ENCODE results near the gene VTCN1. TPM values are rescaled to one million over a fixed set of nuclear protein-coding genes. Genes with fewer than 3 reads are reported as not detected.

Gene VTCN1
- total RNA-seq, 3 donors from 2014 or later = 0.16 to 97.0 (median 52.1) TPM

DNA sequence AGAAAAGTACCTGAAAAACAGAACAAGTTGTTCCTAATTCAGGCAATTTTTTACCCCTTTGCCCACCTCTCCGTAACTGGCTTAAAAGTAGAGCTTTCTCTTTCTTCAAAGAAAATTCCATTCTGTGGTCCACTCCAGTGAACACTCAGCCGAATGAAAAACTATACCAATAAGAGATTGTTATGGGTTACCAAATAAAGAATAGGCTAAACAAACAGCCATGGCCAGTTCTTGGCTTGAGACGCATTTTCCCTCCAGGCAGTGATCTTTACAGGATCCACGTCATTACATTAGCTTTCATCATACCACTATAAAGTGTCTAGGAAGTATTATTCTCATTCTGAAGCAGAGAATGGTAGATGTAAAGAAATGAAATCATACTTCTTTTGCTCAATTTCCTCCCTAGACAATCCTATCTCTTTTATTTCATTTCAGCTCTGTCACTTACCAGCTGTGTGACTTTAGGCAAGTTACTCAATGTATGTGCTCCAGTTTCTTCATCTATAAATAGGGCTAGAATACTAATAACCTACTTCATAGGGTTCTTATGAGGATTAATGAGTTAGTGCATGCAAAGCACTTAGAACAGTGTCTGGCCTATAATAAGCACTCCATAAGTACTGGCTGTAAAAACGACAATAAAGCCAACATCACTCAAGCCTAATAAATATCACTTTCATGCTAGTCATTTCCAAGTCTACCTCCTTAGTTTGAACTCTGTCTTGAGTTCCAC is 62.7 kb downstream of the VTCN1 start:
- intact Hi-C loops (cut with DNase I; ENCODE audit: low total_unique reads) = no loop called here

DNA sequence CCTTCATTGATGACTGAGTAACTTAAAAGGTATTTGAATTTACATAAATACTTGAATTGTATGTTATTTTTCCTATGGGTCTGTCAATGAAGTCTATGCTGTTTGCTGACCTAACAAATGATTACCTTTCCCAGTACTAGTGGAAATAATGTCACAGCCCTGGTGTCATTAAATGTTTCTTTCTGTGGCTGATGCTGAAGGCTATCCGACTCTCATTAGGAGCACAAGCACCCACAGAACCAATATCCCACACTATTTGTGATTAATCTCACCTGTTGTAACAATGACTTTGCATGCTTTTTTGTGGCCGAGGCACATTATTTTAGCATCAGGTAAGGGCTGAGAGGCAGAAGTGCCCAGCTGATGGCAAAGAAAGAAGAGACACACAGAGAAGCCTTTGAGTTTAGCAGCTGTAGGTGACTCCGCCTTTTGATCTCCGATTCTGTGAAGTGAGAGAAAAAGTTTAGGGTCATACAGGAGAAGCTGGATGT is 63.3 kb downstream of the VTCN1 start:
- H3K9me3 ChIP-seq = no peaks in the 10 kb centered on the region
- H3K4me1 ChIP-seq = no peaks in the 10 kb centered on the region
- peak overlapping the region; percentile 21 to 59 for H3K27ac ChIP-seq
- intact Hi-C loops (cut with DNase I; ENCODE audit: low total_unique reads) = no loop called here
- no peak for DNase-seq (ENCODE audit: low spot score in 2 of 2)
- H3K27me3 ChIP-seq = no peaks in the 10 kb centered on the region
- TF ChIP-seq, protein P1, sequence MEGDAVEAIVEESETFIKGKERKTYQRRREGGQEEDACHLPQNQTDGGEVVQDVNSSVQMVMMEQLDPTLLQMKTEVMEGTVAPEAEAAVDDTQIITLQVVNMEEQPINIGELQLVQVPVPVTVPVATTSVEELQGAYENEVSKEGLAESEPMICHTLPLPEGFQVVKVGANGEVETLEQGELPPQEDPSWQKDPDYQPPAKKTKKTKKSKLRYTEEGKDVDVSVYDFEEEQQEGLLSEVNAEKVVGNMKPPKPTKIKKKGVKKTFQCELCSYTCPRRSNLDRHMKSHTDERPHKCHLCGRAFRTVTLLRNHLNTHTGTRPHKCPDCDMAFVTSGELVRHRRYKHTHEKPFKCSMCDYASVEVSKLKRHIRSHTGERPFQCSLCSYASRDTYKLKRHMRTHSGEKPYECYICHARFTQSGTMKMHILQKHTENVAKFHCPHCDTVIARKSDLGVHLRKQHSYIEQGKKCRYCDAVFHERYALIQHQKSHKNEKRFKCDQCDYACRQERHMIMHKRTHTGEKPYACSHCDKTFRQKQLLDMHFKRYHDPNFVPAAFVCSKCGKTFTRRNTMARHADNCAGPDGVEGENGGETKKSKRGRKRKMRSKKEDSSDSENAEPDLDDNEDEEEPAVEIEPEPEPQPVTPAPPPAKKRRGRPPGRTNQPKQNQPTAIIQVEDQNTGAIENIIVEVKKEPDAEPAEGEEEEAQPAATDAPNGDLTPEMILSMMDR (IDR thresholded peaks at IDR 0.05) = no peak
- H3K36me3 ChIP-seq = no peaks in the 10 kb centered on the region
- no peak overlapping the region for H3K4me3 ChIP-seq

More for the DNA sequence above, 62.7 kb downstream of the VTCN1 start:
- H3K9me3 ChIP-seq = no peaks in the 10 kb centered on the region
- no peaks in the 10 kb centered on the region for H3K4me1 ChIP-seq
- TF ChIP-seq POLR2A (IDR thresholded peaks at IDR 0.05) (no peak), POLR2AphosphoS5 (IDR thresholded peaks at IDR 0.05) (no peak)
- TF ChIP-seq, protein P1 (IDR thresholded peaks at IDR 0.05) = no peak
- H3K4me3 ChIP-seq = no peak overlapping the region
- H3K27me3 ChIP-seq = no peaks in the 10 kb centered on the region
- peak overlapping the region; percentile 21 to 59 for H3K27ac ChIP-seq
- DNase-seq (ENCODE audit: low spot score in 2 of 2) = peak; percentile 24 to 54
- H3K36me3 ChIP-seq = no peaks in the 10 kb centered on the region

DNA sequence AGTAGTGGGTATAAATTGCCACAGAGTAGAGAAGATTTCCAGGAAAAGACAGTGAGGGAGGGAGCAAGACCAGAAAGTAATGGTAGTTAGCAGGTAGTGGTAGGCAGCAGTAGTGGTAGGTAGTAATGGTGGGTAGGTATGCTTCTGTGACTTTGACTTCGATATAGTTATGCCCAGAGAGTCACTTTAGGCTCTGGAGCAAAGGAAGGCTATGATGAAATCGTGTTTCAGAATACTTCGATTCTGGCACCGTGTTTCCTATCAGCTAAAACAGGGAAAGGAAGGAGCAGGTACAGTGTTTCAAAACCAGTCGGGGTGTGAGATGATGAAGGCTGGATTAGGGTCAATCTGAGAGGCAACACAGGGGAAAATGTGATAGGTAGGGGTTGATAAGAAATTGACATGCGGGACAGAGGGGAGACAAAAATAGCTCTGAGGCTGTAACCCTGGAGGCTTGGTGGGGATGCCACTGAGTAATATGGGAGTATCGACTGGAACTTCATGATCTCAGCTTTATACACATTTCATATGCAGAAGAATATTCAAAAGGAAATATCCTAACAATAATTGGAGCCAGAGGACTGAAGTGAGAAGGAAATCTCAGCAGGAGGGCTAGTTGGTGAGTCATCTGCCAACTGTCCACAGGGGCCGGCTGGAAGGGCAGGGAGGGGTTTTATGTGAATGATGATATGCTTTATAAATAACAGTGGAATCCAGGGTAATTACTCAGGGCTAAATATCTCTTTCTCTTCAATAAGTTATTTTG is 64.0 kb downstream of the VTCN1 start:
- no peak for TF ChIP-seq POLR2AphosphoS5 (IDR thresholded peaks at IDR 0.05)
- TF ChIP-seq, protein P1 (IDR thresholded peaks at IDR 0.05) = no peak
- TF ChIP-seq POLR2A (IDR thresholded peaks at IDR 0.05) = no peak
- H3K27me3 ChIP-seq = no peaks in the 10 kb centered on the region
- no peak for DNase-seq (ENCODE audit: low spot score in 2 of 2)
- no peaks in the 10 kb centered on the region for H3K4me1 ChIP-seq
- no peaks in the 10 kb centered on the region for H3K9me3 ChIP-seq
- no peaks in the 10 kb centered on the region for H3K36me3 ChIP-seq
- H3K4me3 ChIP-seq = no peak overlapping the region
- H3K27ac ChIP-seq = peak overlapping the region; percentile 33 to 59
- intact Hi-C loops (cut with DNase I; ENCODE audit: low total_unique reads) = no loop called here

DNA sequence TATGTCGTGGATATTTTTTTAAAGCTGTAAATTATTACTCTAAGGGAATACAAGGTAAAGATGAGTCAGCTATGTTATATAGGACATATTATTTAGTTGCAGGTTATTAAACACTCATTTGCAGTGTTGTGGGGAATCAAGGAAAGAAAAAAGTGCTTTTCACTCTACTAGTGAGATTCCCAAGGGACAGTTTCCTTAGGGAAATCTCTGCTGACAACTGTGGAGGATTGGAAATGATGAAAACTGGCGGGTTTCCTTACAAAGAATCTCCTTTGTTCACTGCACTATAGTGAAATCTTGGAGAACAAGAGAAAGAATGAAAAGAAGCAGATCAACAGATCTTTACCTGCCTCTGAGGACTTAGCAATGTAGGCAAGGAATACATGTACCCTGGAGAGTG is 64.7 kb downstream of the VTCN1 start:
- Histone ChIP-seq H3K36me3 (no peaks in the 10 kb centered on the region), H3K27ac (peak overlapping the region in 1 of 2 donors; percentile 9), H3K4me3 (no peak overlapping the region), H3K4me1 (no peaks in the 10 kb centered on the region), H3K27me3 (no peaks in the 10 kb centered on the region), H3K9me3 (no peaks in the 10 kb centered on the region)
- DNase-seq (ENCODE audit: low spot score in 2 of 2) = no peak
- intact Hi-C loops (cut with DNase I; ENCODE audit: low total_unique reads) = no loop called here
- no peak for TF ChIP-seq POLR2A (IDR thresholded peaks at IDR 0.05)
- TF ChIP-seq, protein P1 (IDR thresholded peaks at IDR 0.05) = no peak
- no peak for TF ChIP-seq POLR2AphosphoS5 (IDR thresholded peaks at IDR 0.05)

DNA sequence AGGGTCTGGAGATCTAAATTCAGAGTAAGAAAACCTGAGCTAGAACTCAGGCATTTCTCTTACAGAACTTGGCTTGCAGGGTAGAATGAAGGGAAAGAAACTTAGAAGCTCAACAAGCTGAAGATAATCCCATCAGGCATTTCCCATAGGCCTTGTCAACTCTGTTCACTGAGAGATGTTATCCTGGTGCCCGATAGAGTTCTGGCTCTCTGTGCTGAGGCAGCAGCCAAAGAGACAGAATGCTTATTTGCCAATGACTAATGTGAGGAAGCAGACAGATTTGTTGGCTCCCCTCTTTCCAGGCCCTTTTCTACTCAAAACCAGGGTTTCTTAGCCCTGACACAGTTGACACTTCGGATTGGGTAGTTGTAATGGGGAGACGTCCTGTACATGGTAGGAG is 66.9 kb downstream of the VTCN1 start:
- H3K27ac ChIP-seq = no peak overlapping the region
- no peak for DNase-seq (ENCODE audit: low spot score in 2 of 2)
- H3K36me3 ChIP-seq = no peaks in the 10 kb centered on the region
- no peaks in the 10 kb centered on the region for H3K27me3 ChIP-seq
- no peaks in the 10 kb centered on the region for H3K4me1 ChIP-seq
- no peak overlapping the region for H3K4me3 ChIP-seq
- TF ChIP-seq POLR2AphosphoS5 (IDR thresholded peaks at IDR 0.05) = no peak
- TF ChIP-seq POLR2A (IDR thresholded peaks at IDR 0.05) = no peak
- TF ChIP-seq, protein P1 (IDR thresholded peaks at IDR 0.05) = no peak
- intact Hi-C loops (cut with DNase I; ENCODE audit: low total_unique reads) = no loop called here
- no peaks in the 10 kb centered on the region for H3K9me3 ChIP-seq
